22Rv1 (cell line): Measurements from ENCODE around the gene SORCS2.

Experiments
- CTCF ChIP-seq: fragments of 450-650 bp; IDR thresholded peaks from 2 replicates; pipeline ENCODE4 v1.5.1; 2017; ENCODE audit warnings: mild to moderate bottlenecking
- ZFX ChIP-seq: fragments of 450-650 bp; IDR thresholded peaks from 2 replicates; pipeline ENCODE4 v1.6.1; 2017; ENCODE audit warnings: antibody characterized with exemption, borderline replicate concordance

GRCh38 chr4:7540654-7541413, 348.5 kb downstream of the SORCS2 start:
- TF ChIP-seq CTCF = no peak
- no peak for TF ChIP-seq ZFX
